ENCODE measurements around the gene ZDHHC19. TPM values are rescaled to one million over a fixed set of nuclear protein-coding genes. Genes with fewer than 3 reads are reported as not detected.
"Not testable (repeated sequence)": the region's sequence is repeated elsewhere in the genome, so short reads cannot be mapped to it uniquely, and the experiment has no call there.

The ZDHHC19 gene
- total RNA-seq, 5 donors from 2014 or later (not counting 1 experiment from before 2014, with no cell fraction given), result 0.49 to 0.54 TPM; not detected in 3

- no peaks in the 10 kb centered on the region for H3K27me3 ChIP-seq (replicated peaks in 1 of 2; ENCODE audit: control insufficient read depth in 2 of 2, extremely low read depth in 1 of 2, insufficient read depth in 2 of 2, low read length in 1 of 2)
- H3K36me3 Mint-ChIP-seq, result peaks cover 31% of the 10 kb centered on the region
- H3K4me1 ChIP-seq (ENCODE audit: control insufficient read depth in 1 of 2, extremely low read depth in 1 of 2, insufficient read depth in 2 of 2, low read length in 2 of 2), result no peaks in the 10 kb centered on the region
- WGBS (ENCODE audit: insufficient coverage), result no CpG with 5 or more reads among the region's 13 CpGs
- H3K4me3 ChIP-seq (ENCODE audit: control insufficient read depth in 1 of 2, extremely low read depth in 1 of 2, low read length in 1 of 2), result no peak overlapping the region
- no peaks in the 10 kb centered on the region for H3K9me3 Mint-ChIP-seq
- CTCF ChIA-PET, result no interaction called here
- ATAC-seq (replicated peaks in 1 of 4), result no peak
- peaks cover 0 to 13% (median 2%) of the 10 kb centered on the region in 3 donors for H3K4me1 Mint-ChIP-seq
- H3K4me3 Mint-ChIP-seq, result no peak overlapping the region
- H3K27ac Mint-ChIP-seq, result no peak overlapping the region
- POLR2A ChIA-PET, result no interaction called here
- no peaks in the 10 kb centered on the region for H3K9me3 ChIP-seq
- no peak overlapping the region for H3K27ac ChIP-seq (ENCODE audit: low read length)
- H3K27me3 Mint-ChIP-seq, result no peaks in the 10 kb centered on the region
- peaks cover 2 to 42% of the 10 kb centered on the region in 2 donors for H3K36me3 ChIP-seq (ENCODE audit: control insufficient read depth in 2 of 2, extremely low read depth in 1 of 2, insufficient read depth in 1 of 2, low read length in 1 of 2)
- peak in 1 of 35 experiments; percentile 26 for DNase-seq
These were observed 35.6 kb upstream of the ZDHHC19 start for GRCh38 chr3:196246612-196247308.

DNA sequence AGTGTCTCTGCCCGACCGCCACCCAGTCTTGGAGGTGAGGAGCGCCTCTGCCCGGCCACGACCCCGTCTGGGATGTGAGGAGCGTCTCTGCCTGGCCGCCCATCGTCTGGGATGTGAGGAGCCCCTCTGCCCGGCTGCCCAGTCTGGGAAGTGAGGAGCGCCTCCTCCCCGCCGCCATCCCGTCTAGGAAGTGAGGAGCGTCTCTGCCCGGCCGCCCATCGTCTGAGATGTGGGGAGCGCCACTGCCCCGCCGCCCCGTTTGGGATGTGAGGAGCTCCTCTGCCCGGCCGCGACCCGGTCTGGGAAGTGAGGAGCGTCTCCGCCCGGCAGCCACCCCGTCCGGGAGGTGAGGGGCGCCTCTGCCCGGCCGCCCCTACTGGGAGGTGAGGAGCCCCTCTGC is 33.0 kb upstream of the ZDHHC19 start:
- H3K4me1 Mint-ChIP-seq; ATAC-seq (replicated peaks in 1 of 4); H3K27me3 ChIP-seq (replicated peaks in 1 of 2; ENCODE audit: control insufficient read depth in 2 of 2, extremely low read depth in 1 of 2, insufficient read depth in 2 of 2, low read length in 1 of 2); H3K27me3 Mint-ChIP-seq; H3K4me3 ChIP-seq (ENCODE audit: control insufficient read depth in 1 of 2, extremely low read depth in 1 of 2, low read length in 1 of 2); H3K4me3 Mint-ChIP-seq; H3K27ac ChIP-seq (ENCODE audit: low read length); H3K4me1 ChIP-seq (ENCODE audit: control insufficient read depth in 1 of 2, extremely low read depth in 1 of 2, insufficient read depth in 2 of 2, low read length in 2 of 2); DNase-seq; H3K9me3 ChIP-seq; CTCF ChIA-PET; H3K9me3 Mint-ChIP-seq; H3K27ac Mint-ChIP-seq; POLR2A ChIA-PET: not testable (repeated sequence)
- 96% methylated on average over 10 of the region's 34 CpGs for WGBS (ENCODE audit: insufficient coverage)
- H3K36me3 Mint-ChIP-seq, result peaks cover 44% of the 10 kb centered on the region
- peaks cover 4 to 60% of the 10 kb centered on the region in 2 donors for H3K36me3 ChIP-seq (ENCODE audit: control insufficient read depth in 2 of 2, extremely low read depth in 1 of 2, insufficient read depth in 1 of 2, low read length in 1 of 2)

DNA sequence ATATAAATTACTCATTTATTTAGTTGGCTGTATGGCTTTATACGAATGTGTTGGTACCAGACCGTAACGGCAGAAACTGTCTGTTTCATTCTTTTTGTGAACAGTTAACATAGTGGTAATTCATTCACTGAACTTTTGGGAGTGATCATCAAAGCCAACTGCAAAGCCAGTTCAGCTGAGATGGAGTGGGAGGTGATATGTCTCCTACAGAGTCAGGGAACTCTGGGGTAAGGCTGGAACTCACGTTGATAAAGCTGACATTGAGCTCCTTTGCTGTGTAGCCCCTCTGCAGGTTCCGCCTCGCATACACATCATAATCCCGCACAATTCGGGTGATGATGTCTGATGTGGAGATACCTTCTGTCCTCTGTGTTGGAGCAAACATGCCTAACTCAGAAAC is 30.5 kb upstream of the ZDHHC19 start:
- Histone ChIP-seq H3K4me1 (ENCODE audit: control insufficient read depth in 1 of 2, extremely low read depth in 1 of 2, insufficient read depth in 2 of 2, low read length in 2 of 2) (peaks cover 0 to 6% of the 10 kb centered on the region in 2 experiments), H3K27ac (ENCODE audit: low read length) (no peak overlapping the region), H3K36me3 (ENCODE audit: control insufficient read depth in 2 of 2, extremely low read depth in 1 of 2, insufficient read depth in 1 of 2, low read length in 1 of 2) (peaks cover 4 to 70% of the 10 kb centered on the region in 2 donors), H3K4me3 (ENCODE audit: control insufficient read depth in 1 of 2, extremely low read depth in 1 of 2, low read length in 1 of 2) (no peak overlapping the region), H3K9me3 (no peaks in the 10 kb centered on the region), H3K27me3 (replicated peaks in 1 of 2; ENCODE audit: control insufficient read depth in 2 of 2, extremely low read depth in 1 of 2, insufficient read depth in 2 of 2, low read length in 1 of 2) (no peaks in the 10 kb centered on the region)
- POLR2A ChIA-PET, result no interaction called here
- DNase-seq (no peak), ATAC-seq (replicated peaks in 1 of 4) (no peak)
- H3K9me3 Mint-ChIP-seq, result no peaks in the 10 kb centered on the region
- H3K36me3 Mint-ChIP-seq, result peaks cover 59% of the 10 kb centered on the region
- H3K27ac Mint-ChIP-seq, result no peak overlapping the region
- H3K4me1 Mint-ChIP-seq, result peaks cover 0 to 5% (median 4%) of the 10 kb centered on the region in 3 donors
- no peak overlapping the region for H3K4me3 Mint-ChIP-seq
- CTCF ChIA-PET, result no interaction called here
- no peaks in the 10 kb centered on the region for H3K27me3 Mint-ChIP-seq
- 84% methylated on average over 3 of the region's 8 CpGs for WGBS (ENCODE audit: insufficient coverage)

- Mint-ChIP-seq H3K36me3 (peaks cover 50% of the 10 kb centered on the region), H3K4me3 (no peak overlapping the region), H3K9me3 (no peaks in the 10 kb centered on the region), H3K27me3 (no peaks in the 10 kb centered on the region), H3K4me1 (peaks cover 0 to 5% (median 4%) of the 10 kb centered on the region in 3 donors), H3K27ac (no peak overlapping the region)
- Histone ChIP-seq H3K36me3 (ENCODE audit: control insufficient read depth in 2 of 2, extremely low read depth in 1 of 2, insufficient read depth in 1 of 2, low read length in 1 of 2) (peaks cover 4 to 59% of the 10 kb centered on the region in 2 donors), H3K4me3 (ENCODE audit: control insufficient read depth in 1 of 2, extremely low read depth in 1 of 2, low read length in 1 of 2) (no peak overlapping the region), H3K27me3 (replicated peaks in 1 of 2; ENCODE audit: control insufficient read depth in 2 of 2, extremely low read depth in 1 of 2, insufficient read depth in 2 of 2, low read length in 1 of 2) (no peaks in the 10 kb centered on the region), H3K9me3 (no peaks in the 10 kb centered on the region), H3K27ac (ENCODE audit: low read length) (no peak overlapping the region), H3K4me1 (ENCODE audit: control insufficient read depth in 1 of 2, extremely low read depth in 1 of 2, insufficient read depth in 2 of 2, low read length in 2 of 2) (peaks cover 0 to 6% of the 10 kb centered on the region in 2 experiments)
- CTCF ChIA-PET, result no interaction called here
- no CpG with 5 or more reads among the region's 4 CpGs for WGBS (ENCODE audit: insufficient coverage)
- DNase-seq (no peak), ATAC-seq (replicated peaks in 1 of 4) (no peak)
- POLR2A ChIA-PET, result no interaction called here
These were observed 29.2 kb upstream of the ZDHHC19 start for GRCh38 chr3:196240424-196240823.

DNA sequence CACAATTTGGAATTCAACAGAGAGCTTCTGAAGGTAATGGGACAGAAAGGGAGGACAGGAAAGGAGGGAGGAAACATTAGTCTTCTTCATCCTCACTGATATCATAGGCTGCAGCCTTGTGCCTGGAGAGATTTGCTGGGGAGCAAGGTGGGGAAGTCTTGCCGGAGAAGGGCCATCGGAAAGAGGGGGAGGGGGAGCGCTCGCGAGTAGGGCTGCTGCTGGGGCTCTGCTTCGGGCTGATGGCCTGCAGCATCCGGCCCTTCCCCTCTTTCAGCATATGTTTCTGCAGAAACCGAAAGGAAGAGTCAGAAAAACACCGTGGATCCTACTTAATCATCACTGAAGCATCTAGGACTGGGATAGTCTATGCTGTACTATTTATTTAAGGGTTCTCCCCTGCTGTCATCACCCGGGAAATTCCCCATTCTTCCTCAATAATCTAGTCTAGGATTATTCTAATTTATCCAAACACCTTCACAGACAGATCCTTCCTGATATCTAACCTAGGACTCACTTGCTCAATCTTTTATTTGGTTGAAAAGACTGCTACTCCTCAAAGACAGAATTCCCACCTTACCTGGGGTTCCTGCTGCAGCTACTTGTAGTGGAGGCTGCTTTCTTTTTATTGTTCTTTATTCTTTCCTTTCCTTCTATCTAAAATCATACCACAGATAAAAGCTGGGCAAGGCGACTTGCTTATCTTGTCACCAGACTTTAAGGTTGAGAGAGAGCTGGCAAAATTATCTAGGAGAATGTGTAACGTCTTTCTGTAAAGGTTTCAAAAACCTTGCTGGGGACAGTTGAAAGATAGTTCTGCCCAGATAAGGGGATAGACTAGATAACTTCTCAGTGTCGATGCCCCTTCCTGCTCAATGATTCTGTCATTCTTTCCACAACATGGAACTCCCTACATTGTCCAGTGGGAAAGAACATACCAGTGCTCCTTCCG is 27.7 kb upstream of the ZDHHC19 start:
- no peak overlapping the region for H3K4me3 Mint-ChIP-seq
- H3K4me1 Mint-ChIP-seq, result peaks cover 0 to 5% (median 4%) of the 10 kb centered on the region in 3 donors
- H3K9me3 Mint-ChIP-seq, result no peaks in the 10 kb centered on the region
- 100% methylated on average over 3 of the region's 14 CpGs for WGBS (ENCODE audit: insufficient coverage)
- no peaks in the 10 kb centered on the region for H3K27me3 ChIP-seq (replicated peaks in 1 of 2; ENCODE audit: control insufficient read depth in 2 of 2, extremely low read depth in 1 of 2, insufficient read depth in 2 of 2, low read length in 1 of 2)
- ChIA-PET CTCF (no interaction called here), POLR2A (no interaction called here)
- no peak overlapping the region for H3K27ac ChIP-seq (ENCODE audit: low read length)
- no peaks in the 10 kb centered on the region for H3K27me3 Mint-ChIP-seq
- no peak overlapping the region for H3K4me3 ChIP-seq (ENCODE audit: control insufficient read depth in 1 of 2, extremely low read depth in 1 of 2, low read length in 1 of 2)
- ATAC-seq (replicated peaks in 1 of 4) (no peak), DNase-seq (no peak)
- peaks cover 47% of the 10 kb centered on the region for H3K36me3 Mint-ChIP-seq
- peak overlapping the region in 1 of 2 donors; percentile 31 for H3K27ac Mint-ChIP-seq
- H3K36me3 ChIP-seq (ENCODE audit: control insufficient read depth in 2 of 2, extremely low read depth in 1 of 2, insufficient read depth in 1 of 2, low read length in 1 of 2), result peaks cover 4 to 58% of the 10 kb centered on the region in 2 donors
- peaks cover 0 to 6% of the 10 kb centered on the region in 2 experiments for H3K4me1 ChIP-seq (ENCODE audit: control insufficient read depth in 1 of 2, extremely low read depth in 1 of 2, insufficient read depth in 2 of 2, low read length in 2 of 2)
- H3K9me3 ChIP-seq, result no peaks in the 10 kb centered on the region

GRCh38 chr3:196237203-196237602 is 26.0 kb upstream of the ZDHHC19 start:
- H3K9me3 Mint-ChIP-seq, result no peaks in the 10 kb centered on the region
- Histone ChIP-seq H3K4me1 (ENCODE audit: control insufficient read depth in 1 of 2, extremely low read depth in 1 of 2, insufficient read depth in 2 of 2, low read length in 2 of 2) (peaks cover 0 to 6% of the 10 kb centered on the region in 2 experiments), H3K27ac (ENCODE audit: low read length) (no peak overlapping the region), H3K36me3 (ENCODE audit: control insufficient read depth in 2 of 2, extremely low read depth in 1 of 2, insufficient read depth in 1 of 2, low read length in 1 of 2) (peaks cover 4 to 51% of the 10 kb centered on the region in 2 donors), H3K9me3 (no peaks in the 10 kb centered on the region), H3K27me3 (replicated peaks in 1 of 2; ENCODE audit: control insufficient read depth in 2 of 2, extremely low read depth in 1 of 2, insufficient read depth in 2 of 2, low read length in 1 of 2) (no peaks in the 10 kb centered on the region), H3K4me3 (ENCODE audit: control insufficient read depth in 1 of 2, extremely low read depth in 1 of 2, low read length in 1 of 2) (no peak overlapping the region)
- peak in 1 of 4 experiments; percentile 30 for ATAC-seq (replicated peaks in 1 of 4)
- H3K27ac Mint-ChIP-seq, result peak overlapping the region in 1 of 2 donors; percentile 49
- WGBS (ENCODE audit: insufficient coverage), result 79% methylated on average over 2 of the region's 5 CpGs
- DNase-seq, result peak in 3 of 35 experiments; percentile 8 to 35 (median 13)
- CTCF ChIA-PET, result no interaction called here
- POLR2A ChIA-PET, result no interaction called here
- H3K4me3 Mint-ChIP-seq, result no peak overlapping the region
- H3K36me3 Mint-ChIP-seq, result peaks cover 43% of the 10 kb centered on the region
- H3K4me1 Mint-ChIP-seq, result peaks cover 4 to 5% (median 5%) of the 10 kb centered on the region in 3 donors
- no peaks in the 10 kb centered on the region for H3K27me3 Mint-ChIP-seq
